Medulla oblongata (tissue), 1 donor: Measurements from ENCODE around the gene RAB20.
"Not testable (repeated sequence)": the region's sequence is repeated elsewhere in the genome, so short reads cannot be mapped to it uniquely, and the experiment has no call there.

Experiments used
- DNase-seq: peaks from one replicate; pipeline ENCODE4 v3.0.0-alpha.2; 2015; ENCODE audit errors: extremely low spot score

The RAB20 gene

DNA sequence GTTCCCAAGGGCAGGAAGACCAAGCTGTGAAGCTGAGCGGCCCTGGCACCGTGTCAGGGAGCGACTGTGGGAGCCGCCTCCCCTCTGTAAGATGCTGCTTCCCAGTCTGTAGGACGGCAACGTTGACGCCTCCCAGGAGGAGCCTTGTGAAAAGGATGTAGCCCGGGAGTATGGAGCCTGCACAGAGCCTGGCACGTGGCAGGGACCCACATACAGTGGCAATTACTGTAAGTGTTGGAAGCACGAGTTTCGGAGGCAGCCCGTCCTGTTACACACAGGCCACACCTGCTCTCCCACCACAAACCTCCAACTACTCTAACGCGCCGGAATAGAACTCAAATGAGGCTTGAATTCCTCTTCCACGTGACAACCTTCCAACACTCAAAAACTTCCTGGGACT, 6.6 kb downstream of the RAB20 start:
- DNase-seq = no peak

DNA sequence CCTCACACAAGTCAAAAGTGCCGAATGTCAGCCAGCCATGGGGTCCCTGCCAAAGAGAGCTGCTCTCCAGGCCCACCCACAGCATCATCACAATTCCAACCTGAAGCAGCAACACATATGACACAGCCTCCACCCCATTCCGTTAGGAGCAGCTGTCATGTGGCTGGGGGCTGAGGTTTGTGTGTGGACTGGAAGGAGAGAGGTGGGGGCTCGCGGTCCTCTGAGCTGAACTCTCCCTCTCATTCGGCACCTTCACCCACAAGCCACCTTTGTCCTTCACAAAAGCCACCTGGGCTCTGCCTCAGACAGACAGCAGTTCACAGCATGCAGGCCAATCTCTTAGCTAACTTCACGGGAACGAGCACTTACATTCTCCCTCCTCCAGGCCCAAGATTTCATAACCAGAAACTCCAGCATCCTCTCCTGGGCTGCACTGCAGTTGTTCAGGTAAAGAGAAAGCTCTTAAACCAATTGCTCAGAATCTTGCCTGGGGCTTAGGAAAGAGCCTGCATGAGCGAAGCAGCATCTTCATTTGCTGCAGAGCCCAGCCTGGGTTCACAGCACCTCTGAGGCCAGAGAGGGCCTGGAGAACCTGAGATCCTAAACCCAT, 7.2 kb downstream of the RAB20 start:
- no peak for DNase-seq

DNA sequence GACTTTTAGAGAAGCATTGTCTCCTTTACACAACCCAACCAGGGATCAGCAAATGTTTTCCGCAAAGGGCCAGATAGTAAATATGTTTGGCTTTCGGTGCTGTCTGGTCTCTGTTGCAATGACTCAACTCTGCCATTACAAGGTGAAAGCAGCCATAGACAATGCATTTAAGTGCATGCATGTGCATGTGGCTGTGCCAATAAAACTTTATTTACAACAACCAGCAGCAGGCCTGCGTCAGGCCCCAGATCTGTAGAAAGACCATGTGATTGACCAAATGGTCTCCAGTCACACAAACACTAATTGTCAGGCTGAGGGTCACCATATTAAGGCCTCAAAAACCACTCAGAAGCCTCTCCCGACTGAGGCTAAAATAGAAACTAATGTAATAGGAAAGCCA, 8.1 kb downstream of the RAB20 start:
- no peak for DNase-seq

DNA sequence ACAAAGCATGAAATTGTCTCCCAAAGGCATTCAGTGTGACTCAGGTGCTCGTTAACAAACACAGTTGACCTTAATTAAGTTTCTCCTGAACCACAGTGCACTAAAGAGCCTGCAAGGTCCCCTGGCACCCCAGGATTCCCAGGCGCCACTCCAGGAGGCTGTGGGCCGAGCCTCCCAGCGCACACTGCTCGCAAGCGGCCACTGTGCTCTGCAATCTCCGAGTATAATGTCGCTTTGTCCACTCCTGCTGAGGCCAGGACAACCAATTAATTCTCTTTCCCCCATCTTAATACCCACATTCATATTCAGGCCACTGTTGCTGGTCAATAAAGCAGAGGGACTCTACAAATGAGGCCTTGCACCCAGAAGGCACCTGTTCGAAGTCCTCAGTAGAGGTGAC, 8.8 kb downstream of the RAB20 start:
- no peak for DNase-seq

DNA sequence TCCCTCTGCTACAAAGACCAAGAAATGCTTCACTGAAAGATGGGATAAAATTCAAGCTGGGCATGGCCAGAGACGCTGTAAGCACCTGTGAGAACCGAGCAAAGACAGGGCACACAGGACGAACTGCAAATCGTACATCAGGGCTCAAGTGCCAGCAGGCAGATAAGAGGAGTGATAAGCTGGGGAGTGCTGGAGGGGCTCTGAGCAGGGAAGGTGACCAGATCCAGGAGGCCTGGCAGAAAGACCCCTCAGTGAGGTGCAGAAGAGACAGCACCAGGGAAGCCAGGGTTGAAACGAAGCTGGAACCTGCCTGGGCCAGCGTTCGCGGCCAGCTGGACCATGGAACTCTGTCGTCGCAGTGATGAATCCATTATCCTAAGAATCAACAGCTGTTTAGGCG, 10.2 kb downstream of the RAB20 start:
- no peak for DNase-seq

DNA sequence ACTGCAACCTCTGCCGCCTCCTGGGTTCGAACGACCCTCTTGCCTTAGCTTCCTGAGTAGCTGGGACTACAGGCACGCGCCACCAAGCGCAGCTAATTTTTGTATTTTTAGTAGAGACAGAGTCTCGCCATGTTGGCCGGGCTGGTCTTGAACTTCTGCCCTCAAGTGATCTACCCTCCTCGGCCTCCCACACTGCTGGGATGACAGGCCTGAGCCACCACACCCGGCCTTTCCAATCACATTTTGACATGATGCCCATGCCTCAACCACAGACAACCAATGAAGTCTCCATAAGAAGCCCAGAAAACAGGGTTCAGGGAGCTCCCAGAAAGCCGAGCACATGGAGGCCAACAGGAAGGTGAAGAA, 11.7 kb downstream of the RAB20 start:
- DNase-seq = no peak

DNA sequence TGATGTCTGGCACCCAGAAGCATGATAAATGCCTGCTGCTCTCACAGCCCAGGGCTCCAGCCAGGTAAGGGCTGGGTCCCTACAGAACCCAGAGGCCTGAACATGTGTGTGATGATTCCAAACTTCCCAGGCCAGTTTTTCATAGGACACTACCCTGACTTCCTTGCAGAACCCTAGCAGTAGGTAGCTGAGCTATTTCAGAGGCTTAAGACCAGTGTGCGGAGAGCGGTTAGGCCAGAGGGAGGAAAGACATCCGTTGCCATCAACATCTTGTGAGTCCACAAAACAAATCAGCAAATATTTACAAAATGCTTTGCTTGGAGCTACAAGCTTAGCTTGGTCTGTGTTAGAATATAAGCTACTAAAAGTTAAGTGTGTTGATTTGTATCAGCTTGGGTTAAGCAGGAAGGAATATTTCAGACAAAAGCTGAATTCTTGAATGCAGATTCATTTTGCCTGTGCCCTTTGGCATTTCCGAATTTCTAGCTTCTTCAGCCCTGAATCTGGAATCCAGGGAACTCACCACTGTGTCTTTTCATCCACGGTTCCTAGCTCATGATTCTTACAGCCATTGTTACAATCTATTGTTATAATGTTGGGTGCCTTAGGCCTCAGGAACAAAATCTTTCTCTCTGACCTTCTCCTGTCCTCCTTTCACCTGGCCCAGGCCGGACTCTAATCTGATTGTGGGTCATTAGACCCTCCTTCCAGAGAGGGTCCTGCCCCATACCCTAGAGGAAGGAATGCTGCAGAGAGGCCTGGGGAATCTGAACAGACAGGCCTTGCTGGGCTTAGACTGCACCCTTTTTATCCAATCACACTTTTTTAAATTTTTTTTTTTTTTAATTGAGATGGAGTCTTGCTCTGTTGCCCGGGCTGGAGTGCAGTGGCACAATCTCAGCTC, 12.4 kb downstream of the RAB20 start:
- no peak for DNase-seq

DNA sequence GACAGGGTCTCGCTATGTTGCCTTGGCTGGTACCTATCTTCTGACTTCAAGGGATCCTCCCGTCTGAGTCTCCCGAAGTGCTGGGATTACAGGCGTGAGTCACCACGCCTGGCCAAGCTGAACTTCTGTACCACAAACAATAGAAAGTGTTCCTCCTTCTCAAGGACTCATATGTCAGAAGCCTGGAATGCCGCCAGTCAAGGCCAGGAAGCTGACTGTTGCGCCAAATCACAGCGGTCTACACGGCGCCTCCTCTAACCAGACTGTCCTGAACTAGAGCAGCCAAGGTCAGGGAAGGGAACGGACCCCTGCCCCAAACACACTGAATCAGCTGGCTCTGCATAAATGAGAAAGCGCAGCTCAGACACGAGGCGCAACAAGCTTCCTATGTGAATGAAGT, 14.6 kb downstream of the RAB20 start:
- DNase-seq = no peak

DNA sequence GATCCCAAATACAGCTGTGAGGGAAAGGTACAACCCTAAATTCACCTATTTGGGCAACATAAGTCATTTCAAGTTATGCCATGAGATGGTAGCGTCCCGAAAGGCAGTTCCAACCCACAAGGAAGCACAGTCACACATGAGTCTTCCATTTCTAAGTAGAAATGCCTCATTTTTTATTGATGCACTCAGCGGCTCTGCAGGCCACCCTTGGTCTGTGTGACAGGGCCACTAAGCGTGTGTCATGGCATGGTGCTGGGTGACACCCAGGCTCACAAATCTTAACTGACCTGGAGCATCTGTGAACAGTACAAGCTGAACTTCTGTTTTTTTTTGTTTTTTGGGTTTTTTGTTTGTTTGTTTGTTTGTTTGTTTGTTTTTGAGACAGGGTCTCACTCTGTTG, 15.1 kb downstream of the RAB20 start:
- no peak for DNase-seq

DNA sequence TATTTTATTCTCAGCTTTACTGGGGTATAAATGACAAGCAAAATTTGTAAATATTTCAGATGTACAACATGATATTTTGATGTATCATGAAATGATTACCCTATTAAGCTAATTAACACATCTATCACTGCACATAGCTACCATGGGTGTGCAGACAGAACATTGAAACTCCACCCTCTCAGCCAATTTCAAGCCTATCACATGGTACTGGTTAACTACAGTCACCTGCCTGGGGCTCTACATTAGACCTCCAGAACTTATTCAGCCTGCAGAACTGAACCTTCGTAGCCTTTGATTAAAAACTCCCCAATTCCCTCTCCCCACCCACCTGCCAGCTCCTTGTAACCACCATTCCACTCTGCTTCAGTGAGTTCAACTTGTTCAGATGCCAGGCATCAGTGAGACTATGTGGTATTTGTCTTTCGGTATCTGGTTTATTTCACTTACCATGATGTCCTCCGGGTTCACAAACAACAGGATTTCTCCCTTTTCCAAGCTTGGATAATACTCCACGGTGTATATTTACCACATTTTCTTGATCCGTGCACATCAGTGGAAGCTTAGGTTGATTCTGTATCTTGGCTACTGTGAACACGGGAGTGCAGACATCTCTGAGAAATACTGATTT, 19.2 kb downstream of the RAB20 start:
- DNase-seq = no peak

DNA sequence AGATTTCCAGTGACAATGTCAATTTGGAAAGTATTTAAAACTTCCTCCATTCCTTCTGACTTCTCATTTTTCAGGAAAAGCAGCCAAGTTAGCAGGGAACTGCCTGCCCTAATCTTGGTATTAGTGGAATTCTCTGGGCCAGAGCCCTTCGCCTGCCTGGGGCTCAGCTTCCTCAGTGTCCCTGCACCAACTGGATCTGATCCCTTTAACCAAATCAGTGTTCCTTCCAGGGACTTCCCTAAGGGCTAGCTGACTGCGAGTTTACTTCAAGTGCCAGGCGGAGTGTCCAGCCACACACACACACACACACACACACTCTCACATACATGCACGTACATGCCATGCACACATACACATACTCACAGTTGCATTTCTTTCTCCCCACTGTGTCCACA, 20.0 kb downstream of the RAB20 start:
- DNase-seq = no peak

DNA sequence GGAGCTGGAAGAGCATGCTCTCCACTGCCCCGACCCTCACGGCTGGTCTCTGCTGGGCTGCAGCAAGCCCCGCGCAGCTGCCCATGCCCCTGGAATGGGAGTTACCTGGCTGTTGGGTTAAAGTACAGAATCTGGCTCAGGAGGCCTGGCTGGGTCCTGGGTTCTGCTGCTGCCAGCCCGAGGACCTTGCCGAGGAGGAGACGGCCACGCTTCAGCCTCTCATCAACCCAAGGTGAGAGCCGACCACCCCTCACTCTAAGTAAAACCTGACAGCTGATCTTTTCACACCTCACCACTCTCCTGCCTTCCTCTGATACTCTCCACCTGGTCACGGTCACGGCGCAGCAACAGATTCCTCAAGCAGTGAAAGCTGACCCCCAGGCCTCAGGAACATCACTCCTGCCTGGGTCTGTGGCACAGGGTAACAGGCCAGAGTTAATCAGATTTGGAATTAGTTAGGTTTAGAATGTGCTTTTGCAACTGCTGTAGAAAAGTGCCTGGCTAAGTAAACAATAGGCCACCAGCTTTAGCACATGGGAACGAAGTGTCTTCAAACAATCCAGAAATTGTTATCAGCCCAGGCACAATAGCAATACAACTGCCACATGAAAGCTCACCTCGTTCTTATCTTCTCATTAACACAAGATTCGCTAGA, 20.5 kb downstream of the RAB20 start:
- DNase-seq = no peak

DNA sequence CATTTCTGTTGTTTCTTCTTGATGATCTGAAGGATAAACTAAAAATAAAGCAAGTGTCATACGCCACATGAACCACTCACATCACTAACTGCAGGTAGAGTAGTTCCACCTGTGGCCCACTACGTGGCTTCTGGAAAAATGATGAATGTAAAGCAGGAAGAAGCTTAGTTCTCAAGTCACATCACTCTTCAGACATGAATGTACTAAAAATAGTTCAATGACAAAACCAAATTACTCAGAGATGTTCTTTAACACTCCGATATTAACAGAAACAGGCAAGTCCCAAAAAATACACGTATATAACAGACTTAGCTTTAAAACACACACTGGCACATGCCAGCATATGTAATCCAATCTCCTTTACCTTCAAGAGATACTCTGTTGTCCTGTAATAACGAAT, 21.6 kb downstream of the RAB20 start:
- DNase-seq = no peak

DNA sequence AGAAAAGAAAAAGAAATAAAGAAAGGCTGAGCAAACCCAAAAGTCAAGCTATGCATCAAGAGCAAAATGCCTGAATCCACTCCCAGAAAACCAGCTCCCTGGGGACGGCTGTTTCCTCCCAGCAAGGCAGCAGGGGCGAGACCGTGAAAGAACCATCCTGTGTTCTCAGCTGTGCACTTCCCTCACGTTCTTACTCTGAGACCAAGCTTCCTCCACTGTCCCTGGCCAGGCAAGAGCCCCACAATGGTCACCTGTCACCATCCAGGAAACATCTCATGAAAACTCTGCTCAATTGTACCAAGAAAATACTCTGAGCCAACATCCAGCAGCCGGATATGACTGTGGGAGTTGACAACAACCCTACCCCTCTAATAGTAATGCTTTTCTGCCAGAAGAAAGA, 22.9 kb downstream of the RAB20 start:
- no peak for DNase-seq

DNA sequence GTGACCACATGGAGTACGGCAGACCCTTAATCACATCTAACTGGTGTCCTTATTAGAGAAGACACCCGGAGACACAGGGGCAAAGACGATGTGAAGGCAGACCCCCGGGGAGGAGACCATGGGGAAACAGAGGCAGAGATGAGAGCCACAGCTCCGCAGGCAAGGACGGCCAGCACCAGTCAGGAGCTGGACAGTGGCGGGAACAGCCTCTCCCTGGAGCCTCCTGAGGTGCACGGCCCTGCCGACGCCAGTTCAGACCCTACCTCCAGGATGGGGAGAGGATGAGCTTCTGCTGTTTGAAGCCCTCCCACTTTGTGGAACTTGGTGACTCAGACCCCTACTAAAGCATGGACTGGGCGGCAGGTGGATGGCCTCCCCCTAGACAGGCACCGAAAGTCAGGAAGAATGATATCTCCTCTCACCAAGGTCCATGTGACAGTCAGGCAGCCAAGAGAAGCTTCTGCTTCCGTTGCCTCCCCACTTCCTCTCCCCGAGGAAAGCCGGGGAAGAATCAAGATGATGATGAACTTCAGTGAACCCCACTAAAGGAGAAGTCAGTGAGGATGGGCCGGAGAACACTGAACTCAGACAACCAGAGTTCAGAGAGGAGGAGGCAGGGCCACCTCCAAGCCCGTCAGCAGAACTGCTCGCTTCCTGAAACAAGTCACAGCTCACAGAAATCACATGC, 25.4 kb downstream of the RAB20 start:
- DNase-seq = peak; percentile 91

DNA sequence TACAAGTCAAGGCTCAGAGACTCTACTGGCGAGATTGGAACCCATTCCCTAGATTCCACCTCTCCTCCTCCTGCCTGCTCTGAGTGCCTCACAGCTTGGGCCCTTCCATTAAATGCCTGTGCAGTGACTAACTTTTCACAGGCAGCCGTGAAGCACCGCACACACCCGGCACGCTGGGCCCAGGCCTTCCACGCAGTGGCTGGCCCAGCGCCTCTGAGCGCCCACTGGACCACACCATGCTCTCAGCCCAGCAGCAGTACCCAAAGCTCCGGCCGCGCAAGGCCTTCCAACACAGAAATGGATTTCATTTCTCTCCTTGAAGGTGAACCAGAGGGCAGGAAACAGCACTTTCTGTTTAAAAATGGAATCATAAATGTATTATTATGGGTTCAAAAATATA, 26.0 kb downstream of the RAB20 start:
- no peak for DNase-seq

DNA sequence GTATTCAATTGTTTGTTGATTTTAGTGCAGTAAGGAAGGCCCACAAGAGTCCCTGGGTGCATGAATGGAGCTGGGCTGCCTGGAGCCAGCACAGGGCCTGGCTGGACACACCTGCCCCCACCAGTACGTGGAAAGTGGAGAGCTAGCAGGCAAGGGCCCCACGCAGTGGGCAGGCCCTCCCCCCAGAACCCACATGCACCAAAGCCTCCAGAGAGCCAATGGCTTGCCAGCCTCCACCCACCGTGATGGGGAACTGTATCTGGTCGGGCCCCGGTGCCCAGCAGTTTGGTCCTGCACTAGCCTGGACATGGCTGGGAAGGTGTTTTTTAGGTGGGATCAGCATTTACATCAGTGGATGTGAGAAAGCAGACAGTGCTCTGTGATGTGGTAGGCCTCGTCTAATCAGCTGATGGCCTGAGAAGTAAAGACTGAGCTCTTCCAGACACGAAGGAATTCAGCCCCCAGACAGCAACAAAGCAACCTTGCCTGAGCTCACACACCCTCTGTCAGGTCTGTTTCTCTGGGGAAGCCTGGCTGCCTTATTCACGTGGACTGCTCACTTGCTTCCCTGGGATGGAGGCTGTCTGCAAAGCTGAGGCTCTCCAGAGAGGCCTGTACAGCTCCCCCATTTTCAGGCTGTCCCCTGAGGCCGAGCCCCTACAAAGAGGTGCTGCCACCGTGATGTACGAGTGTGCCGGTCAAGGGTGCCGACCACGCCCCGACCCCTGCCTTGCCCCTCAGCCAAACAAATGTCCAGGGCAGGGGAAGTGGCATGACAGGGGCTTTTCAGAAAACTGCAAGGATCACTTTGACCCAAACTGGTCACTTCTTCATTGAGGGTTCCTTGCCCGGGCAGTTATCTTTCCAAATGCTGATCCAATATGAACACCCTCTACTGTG, 27.5 kb downstream of the RAB20 start:
- no peak for DNase-seq

DNA sequence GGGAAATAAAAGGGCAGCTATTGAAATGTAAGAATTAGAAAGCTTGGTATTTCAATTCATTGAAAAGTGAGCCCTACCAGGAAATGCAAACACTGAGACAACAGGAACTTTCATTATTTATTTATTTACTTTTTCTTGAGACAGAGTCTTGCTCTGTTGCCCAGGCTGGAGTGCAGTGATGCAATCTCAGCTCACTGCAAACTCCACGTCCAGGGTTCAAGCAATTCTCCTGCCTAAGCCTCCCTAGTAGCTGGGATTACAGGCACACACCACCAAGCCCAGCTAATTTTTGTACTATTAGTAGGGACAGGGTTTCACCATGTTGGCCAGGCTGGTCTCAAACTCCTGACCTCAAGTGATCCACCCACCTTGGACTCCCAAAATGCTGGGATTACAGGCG, 29.3 kb downstream of the RAB20 start:
- not testable (repeated sequence) for DNase-seq

DNA sequence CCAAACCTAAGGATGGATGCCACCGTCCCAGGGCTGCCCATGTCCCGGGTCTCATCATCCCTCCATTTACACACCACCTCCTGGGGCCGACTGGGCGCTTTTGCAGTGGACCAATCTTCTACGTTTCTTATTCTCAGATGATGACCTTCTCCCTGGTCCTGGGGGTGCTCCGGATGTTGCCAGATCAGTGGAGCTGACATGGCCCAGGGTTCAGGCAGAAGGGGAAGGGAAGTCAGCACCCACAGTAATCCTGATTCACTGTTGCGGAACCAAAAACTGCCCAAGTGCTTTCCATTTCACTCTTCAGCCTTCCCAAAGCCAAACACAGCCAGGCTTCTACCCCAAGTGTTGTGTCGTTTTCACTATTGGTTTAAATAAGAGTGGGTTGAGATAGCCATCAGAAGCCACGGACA, 29.8 kb downstream of the RAB20 start:
- DNase-seq = peak; percentile 58

DNA sequence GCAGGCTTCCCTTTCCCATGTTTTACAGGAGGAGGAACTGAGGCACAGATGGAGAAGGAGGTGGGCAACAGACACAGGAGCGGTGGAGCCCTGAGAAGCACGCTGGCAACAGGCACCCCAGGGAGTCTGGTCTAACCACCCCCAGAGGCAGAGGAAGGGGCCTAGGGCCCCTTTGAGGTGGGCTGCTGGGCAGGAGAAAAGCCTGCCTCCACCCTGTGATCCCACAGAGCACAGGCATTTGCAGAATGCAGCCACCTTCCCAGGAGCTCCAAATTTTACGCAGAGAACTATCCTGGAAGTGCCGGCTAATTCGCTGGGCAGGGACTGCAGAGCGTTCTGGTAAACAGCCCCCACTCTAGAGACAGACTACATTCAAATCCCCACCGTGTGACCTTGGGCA, 30.4 kb downstream of the RAB20 start:
- DNase-seq = no peak
